Endodermal cell (in vitro differentiated cells): Measurements from ENCODE around the gene C13orf42. TPM values are rescaled to one million over a fixed set of nuclear protein-coding genes. Genes with fewer than 3 reads are reported as not detected.
A peak's percentile ranks its signal among the peaks of the same experiment; 100 is the strongest.

Source experiments
- DNase-seq: peaks from one replicate; pipeline ENCODE4 v3.0.0-alpha.2; 2017
- H3K27ac ChIP-seq: 2 replicates; pipeline ENCODE4 v1.5.1; 2013; ENCODE audit warnings: mild to moderate bottlenecking, low read depth, low read length, moderate library complexity
- H3K27me3 ChIP-seq: 2 replicates; pipeline ENCODE4 v1.6.1; 2013; ENCODE audit warnings: mild to moderate bottlenecking, low read length, moderate library complexity; ENCODE audit not compliant: insufficient read depth, control insufficient read depth, poor library complexity, severe bottlenecking
- H3K36me3 ChIP-seq: 2 replicates; pipeline ENCODE4 v1.7.0; 2013; ENCODE audit warnings: mild to moderate bottlenecking, low read length, moderate library complexity; ENCODE audit not compliant: control insufficient read depth, insufficient read depth
- H3K4me1 ChIP-seq: one replicate; pipeline ENCODE4 v1.7.0; 2013; ENCODE audit warnings: low read length; ENCODE audit not compliant: control insufficient read depth, insufficient read depth
- H3K4me3 ChIP-seq: 2 replicates; pipeline ENCODE4 v1.5.1; 2013; ENCODE audit warnings: mild to moderate bottlenecking, low read length, moderate library complexity
- H3K9ac ChIP-seq: 2 replicates; pipeline ENCODE4 v1.6.1; 2013; ENCODE audit warnings: mild to moderate bottlenecking, low read length, moderate library complexity; ENCODE audit not compliant: poor library complexity, severe bottlenecking; ENCODE audit errors: extremely low read depth
- H3K9me3 ChIP-seq: 2 replicates; pipeline ENCODE4 v1.6.1; 2013; ENCODE audit warnings: mild to moderate bottlenecking, low read length, moderate library complexity; ENCODE audit not compliant: control insufficient read depth
- H3K27ac Mint-ChIP-seq: 2 replicates; pipeline ENCODE4 v1.8.0; 2020; ENCODE audit warnings: mixed read lengths
- H3K27me3 Mint-ChIP-seq: 2 replicates; pipeline ENCODE4 v1.8.0; 2021; ENCODE audit warnings: mild to moderate bottlenecking, mixed read lengths; ENCODE audit not compliant: insufficient read depth
- H3K36me3 Mint-ChIP-seq: 2 replicates; pipeline ENCODE4 v1.8.0; 2020; ENCODE audit warnings: low read depth, mixed read lengths
- H3K4me1 Mint-ChIP-seq: 2 replicates; pipeline ENCODE4 v1.8.0; 2020; ENCODE audit warnings: mixed read lengths
- H3K4me3 Mint-ChIP-seq: 2 replicates; pipeline ENCODE4 v1.8.0; 2020; ENCODE audit warnings: mild to moderate bottlenecking, moderate library complexity, mixed read lengths
- H3K9me3 Mint-ChIP-seq: 2 replicates; pipeline ENCODE4 v1.8.0; 2020; ENCODE audit warnings: mild to moderate bottlenecking, mixed read lengths
- CTCF ChIP-seq: fragments of 200-600 bp; sonication (generic); conservative IDR thresholded peaks from 2 replicates; pipeline ENCODE4 v1.5.0; 2021; ENCODE audit warnings: antibody characterized with exemption, mild to moderate bottlenecking
- WGBS, 2 experiments: methylation state at CpG; one replicate each; pipeline versions ENCODE4 v1.1.5 to v1.1.7; 2013; ENCODE audit warnings: missing lambda C conversion rate in 2 of 2, mixed read lengths in 1 of 2; ENCODE audit not compliant: insufficient coverage in 1 of 2, insufficient read length in 1 of 2; 5-methylcytosine and 5-hydroxymethylcytosine counted together
- total RNA-seq, 2 donors: library from RNA; stranded (reverse); fragmentation: NEBNext Ultra II Directional in 1 of 2; extraction: Animal tissue kit (Norgen Biotek cat#: 25700) in 1 of 2; gene quantifications; 2 replicates in 1 of 2; 3 replicates in 1 of 2; pipeline ENCODE4 v1.2.1, GENCODE V29; 2021

Gene C13orf42
- total RNA-seq, 2 donors from 2014 or later, result 19.0 to 27.7 TPM

- H3K27ac Mint-ChIP-seq, result no peak overlapping the region
Observed at GRCh38 chr13:51151463-51151862, 40.4 kb upstream of the C13orf42 start.

GRCh38 chr13:51148952-51149573, 38.0 kb upstream of the C13orf42 start:
- peaks cover 78% of the 10 kb centered on the region for H3K4me1 Mint-ChIP-seq
- H3K9me3 Mint-ChIP-seq, result peaks cover 18% of the 10 kb centered on the region
- H3K4me3 Mint-ChIP-seq, result peak overlapping the region; percentile 18
- Histone ChIP-seq H3K27me3 (no peaks in the 10 kb centered on the region), H3K27ac (peak overlapping the region; percentile 59), H3K9ac (peak overlapping the region; percentile 71), H3K36me3 (peaks cover 27% of the 10 kb centered on the region), H3K4me1 (peaks cover 16% of the 10 kb centered on the region), H3K4me3 (peak overlapping the region; percentile 13), H3K9me3 (peaks cover 30% of the 10 kb centered on the region)
- H3K27ac Mint-ChIP-seq, result peak overlapping the region; percentile 96
- H3K27me3 Mint-ChIP-seq, result no peaks in the 10 kb centered on the region
- 0 to 4% methylated on average over 4 of the region's 4 CpGs for WGBS, 2 experiments
- DNase-seq, result peak; percentile 90
- H3K36me3 Mint-ChIP-seq, result peaks cover 44% of the 10 kb centered on the region
- TF ChIP-seq CTCF, result peak; percentile 68

More at GRCh38 chr13:51151463-51151862, 40.4 kb upstream of the C13orf42 start:
- DNase-seq, result no peak
- no peak for TF ChIP-seq CTCF
- peak overlapping the region; percentile 20 for H3K4me3 ChIP-seq
- H3K36me3 ChIP-seq, result peaks cover 25% of the 10 kb centered on the region
- 83% methylated on average over 1 of the region's 1 CpG for WGBS, 2 experiments
- H3K4me1 ChIP-seq, result peaks cover 16% of the 10 kb centered on the region
- H3K36me3 Mint-ChIP-seq, result peaks cover 34% of the 10 kb centered on the region
- H3K27ac ChIP-seq, result no peak overlapping the region
- H3K4me3 Mint-ChIP-seq, result no peak overlapping the region
- H3K4me1 Mint-ChIP-seq, result peaks cover 81% of the 10 kb centered on the region
- H3K9me3 Mint-ChIP-seq, result no peaks in the 10 kb centered on the region
- H3K27me3 Mint-ChIP-seq, result no peaks in the 10 kb centered on the region
- H3K9me3 ChIP-seq, result peaks cover 12% of the 10 kb centered on the region
- no peak overlapping the region for H3K9ac ChIP-seq
- H3K27me3 ChIP-seq, result no peaks in the 10 kb centered on the region

- peaks cover 16% of the 10 kb centered on the region for H3K4me1 ChIP-seq
- H3K4me3 Mint-ChIP-seq, result peak overlapping the region; percentile 18
- peak; percentile 99 for DNase-seq
- H3K9me3 ChIP-seq, result peaks cover 37% of the 10 kb centered on the region
- H3K36me3 ChIP-seq, result peaks cover 33% of the 10 kb centered on the region
- peak overlapping the region; percentile 13 for H3K4me3 ChIP-seq
- peaks cover 73% of the 10 kb centered on the region for H3K4me1 Mint-ChIP-seq
- H3K27me3 ChIP-seq, result no peaks in the 10 kb centered on the region
- peak overlapping the region; percentile 71 for H3K9ac ChIP-seq
- H3K27ac ChIP-seq, result peak overlapping the region; percentile 59
- H3K36me3 Mint-ChIP-seq, result peaks cover 44% of the 10 kb centered on the region
- WGBS, 2 experiments, result 6 to 27% methylated on average over 10 to 18 of the region's 18 CpGs
- H3K27me3 Mint-ChIP-seq, result no peaks in the 10 kb centered on the region
- H3K9me3 Mint-ChIP-seq, result peaks cover 25% of the 10 kb centered on the region
- TF ChIP-seq CTCF, result peak; percentile 60
- H3K27ac Mint-ChIP-seq, result peak overlapping the region; percentile 96
Observed at GRCh38 chr13:51148223-51148951, 37.3 kb upstream of the C13orf42 start.
